ENCODE data around the gene JOSD2.
"Not testable (repeated sequence)": the region's sequence is repeated elsewhere in the genome, so short reads cannot be mapped to it uniquely, and the experiment has no call there.

JOSD2 gene

GRCh38 chr19:50473336-50473735 lies 37.7 kb downstream of the JOSD2 start:
- DNase-seq: not testable (repeated sequence)

- no peak for DNase-seq
Measured at GRCh38 chr19:50468818-50469217, 42.2 kb downstream of the JOSD2 start.

GRCh38 chr19:50467566-50467965 lies 43.4 kb downstream of the JOSD2 start:
- DNase-seq: no peak

GRCh38 chr19:50466706-50467039 lies 44.3 kb downstream of the JOSD2 start:
- no peak for DNase-seq

- peak; percentile 74 for DNase-seq
Measured at GRCh38 chr19:50465986-50466705, 44.8 kb downstream of the JOSD2 start.

GRCh38 chr19:50465000-50465399 lies 46.0 kb downstream of the JOSD2 start:
- DNase-seq: no peak

GRCh38 chr19:50464348-50464747 lies 46.6 kb downstream of the JOSD2 start:
- peak; percentile 22 for DNase-seq

- DNase-seq: no peak
Measured at GRCh38 chr19:50462970-50463369, 48.0 kb downstream of the JOSD2 start.

GRCh38 chr19:50461066-50461875 lies 49.7 kb downstream of the JOSD2 start:
- peak; percentile 86 for DNase-seq

GRCh38 chr19:50460161-50460765 lies 50.7 kb downstream of the JOSD2 start:
- no peak for DNase-seq

- no peak for DNase-seq
Measured at GRCh38 chr19:50459638-50460037, 51.4 kb downstream of the JOSD2 start.

- DNase-seq: no peak
Measured at GRCh38 chr19:50459067-50459456, 51.9 kb downstream of the JOSD2 start.

GRCh38 chr19:50458396-50459066 lies 52.5 kb downstream of the JOSD2 start:
- DNase-seq: no peak

- no peak for DNase-seq
Measured at GRCh38 chr19:50457300-50457699, 53.7 kb downstream of the JOSD2 start.
